Testis (tissue), 3 donors: ENCODE measurements around the gene MSL1. TPM values are rescaled to one million over a fixed set of nuclear protein-coding genes. Genes with fewer than 3 reads are reported as not detected.

Source experiments
- DNase-seq: peaks from one replicate; pipeline ENCODE4 v3.0.0-alpha.2; 2019
- H3K27ac ChIP-seq, 2 donors: fragments of 200-600 bp; sonication (generic); one replicate each; pipeline ENCODE4 v1.5.1; 2019
- H3K27me3 ChIP-seq: fragments of 200-600 bp; sonication (generic); one replicate; pipeline ENCODE4 v1.5.1; 2019
- H3K36me3 ChIP-seq: fragments of 200-600 bp; sonication (generic); one replicate; pipeline ENCODE4 v1.5.1; 2017; ENCODE audit warnings: low read depth; ENCODE audit errors: missing control alignments
- H3K4me1 ChIP-seq: fragments of 200-600 bp; sonication (generic); one replicate; pipeline ENCODE4 v1.5.1; 2019
- H3K4me3 ChIP-seq, 2 donors: fragments of 200-600 bp; sonication (generic); one replicate each; pipeline ENCODE4 v1.5.1; 2017 to 2019
- H3K9me3 ChIP-seq: fragments of 200-600 bp; sonication (generic); one replicate; pipeline ENCODE4 v1.5.1; 2017
- CTCF ChIP-seq, 3 experiments: fragments of 450-650 bp in 2 of 3; fragments of 200-600 bp in 1 of 3; sonication (generic) in 1 of 3; IDR thresholded peaks; one replicate each; pipeline ENCODE4 v1.5.1; 2016 to 2019; ENCODE audit warnings: antibody characterized with exemption in 3 of 3, mild to moderate bottlenecking in 2 of 3, moderate library complexity in 1 of 3
- POLR2A ChIP-seq: fragments of 450-650 bp; IDR thresholded peaks from one replicate; pipeline ENCODE4 v1.6.1; 2017; ENCODE audit warnings: antibody characterized with exemption, mild to moderate bottlenecking, moderate library complexity
- WGBS, 2 donors: methylation state at CpG; one replicate each; pipeline ENCODE4 v1.1.5; 2018; 5-methylcytosine and 5-hydroxymethylcytosine counted together
- intact Hi-C: fragments of 100-400 bp; cut with DNase I; formaldehyde crosslinking; loops from one replicate; pipeline ENCODE4 v1.15.1; 2023; ENCODE audit warnings: low total_unique reads
- polyA plus RNA-seq: library from polyadenylated mRNA; stranded (reverse); fragments of 350-450 nt; fragmentation: Illumina TruSeq; extraction: RNeasy Lipid Tissue Mini Kit (QIAGEN cat#74804); gene quantifications from one replicate; pipeline ENCODE4 v1.2.3, GENCODE V29; 2014; ENCODE audit warnings: low read depth, low replicate concordance; ENCODE audit not compliant: insufficient read depth
- total RNA-seq, 2 donors: library from RNA; depleted of rRNA; stranded (reverse); fragments of >200 nt; gene quantifications; one replicate each; pipeline ENCODE4 v1.2.3, GENCODE V29; 2016

MSL1 gene
- total and polyA plus RNA-seq, 3 donors from 2014 or later: 129 to 161 (median 157) TPM

- Histone ChIP-seq H3K27ac (peak overlapping the region; percentile 93 to 99), H3K4me3 (peak overlapping the region; percentile 20 to 25), H3K36me3 (no peaks in the 10 kb centered on the region), H3K9me3 (no peaks in the 10 kb centered on the region), H3K4me1 (peaks cover 60% of the 10 kb centered on the region), H3K27me3 (no peaks in the 10 kb centered on the region)
- WGBS, 2 donors: 7 to 13% methylated on average over 17 of the region's 17 CpGs
- peak; percentile 96 for DNase-seq
- intact Hi-C loops: no loop called here
- TF ChIP-seq CTCF (IDR thresholded peaks at IDR 0.05): peak; percentile 63 to 99 (median 98)
- TF ChIP-seq POLR2A: no peak
These were observed 8.5 kb upstream of the MSL1 start for GRCh38 chr17:40113110-40113906.

GRCh38 chr17:40113907-40114245 is 7.9 kb upstream of the MSL1 start:
- TF ChIP-seq CTCF (IDR thresholded peaks at IDR 0.05): no peak
- TF ChIP-seq POLR2A: no peak
- H3K36me3 ChIP-seq: no peaks in the 10 kb centered on the region
- H3K4me1 ChIP-seq: peaks cover 55% of the 10 kb centered on the region
- H3K27ac ChIP-seq: peak overlapping the region; percentile 86 to 99
- no peaks in the 10 kb centered on the region for H3K27me3 ChIP-seq
- peak overlapping the region in 1 of 2 donors; percentile 20 for H3K4me3 ChIP-seq
- WGBS, 2 donors: 41 to 48% methylated on average over 5 of the region's 5 CpGs
- intact Hi-C loops: no loop called here
- no peaks in the 10 kb centered on the region for H3K9me3 ChIP-seq
- no peak for DNase-seq

- no peaks in the 10 kb centered on the region for H3K9me3 ChIP-seq
- intact Hi-C loops: no loop called here
- H3K27me3 ChIP-seq: no peaks in the 10 kb centered on the region
- DNase-seq: no peak
- peaks cover 43% of the 10 kb centered on the region for H3K4me1 ChIP-seq
- peak overlapping the region in 1 of 2 donors; percentile 99 for H3K27ac ChIP-seq
- 61 to 64% methylated on average over 2 of the region's 2 CpGs for WGBS, 2 donors
- TF ChIP-seq POLR2A: no peak
- no peak for TF ChIP-seq CTCF (IDR thresholded peaks at IDR 0.05)
- no peak overlapping the region for H3K4me3 ChIP-seq
- no peaks in the 10 kb centered on the region for H3K36me3 ChIP-seq
These were observed 6.7 kb upstream of the MSL1 start for GRCh38 chr17:40115101-40115436.

- no peaks in the 10 kb centered on the region for H3K36me3 ChIP-seq
- WGBS, 2 donors: 1% methylated on average over 51 of the region's 97 CpGs; no CpG with 5 or more reads in 1 of the 2 donors
- H3K4me3 ChIP-seq: peak overlapping the region; percentile 94 to 98
- no peaks in the 10 kb centered on the region for H3K9me3 ChIP-seq
- H3K27me3 ChIP-seq: no peaks in the 10 kb centered on the region
- H3K4me1 ChIP-seq: peaks cover 18% of the 10 kb centered on the region
- H3K27ac ChIP-seq: peak overlapping the region; percentile 97 to 99
- DNase-seq: peak; percentile 59
- TF ChIP-seq POLR2A (no peak), CTCF (IDR thresholded peaks at IDR 0.05) (no peak)
- intact Hi-C loops: no loop called here
These were observed 596 bp downstream of the MSL1 start for GRCh38 chr17:40122136-40122998.
